ENCODE results near the gene XRCC5.
A peak's percentile ranks its signal among the peaks of the same experiment; 100 is the strongest.

Gene XRCC5

DNA sequence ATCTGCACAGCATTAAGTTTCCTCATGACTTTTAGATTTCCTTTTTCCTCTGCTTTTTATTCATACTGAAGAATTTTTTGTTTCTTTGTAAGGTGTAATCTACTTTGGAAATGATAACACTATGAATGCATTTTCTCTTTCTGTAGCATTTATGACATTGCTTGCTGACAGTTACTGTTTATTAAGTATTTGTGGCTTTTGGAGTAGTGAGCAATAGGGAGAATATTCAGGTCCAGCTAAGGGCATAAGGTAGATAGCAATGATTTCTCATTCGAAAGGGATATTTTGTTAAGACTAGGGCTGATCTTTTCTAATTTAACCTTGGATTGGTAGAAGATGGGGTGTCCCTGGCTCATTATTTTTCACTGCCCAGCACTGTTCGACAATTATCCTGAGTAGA is 80.3 kb downstream of the XRCC5 start:
- DNase-seq (ENCODE audit: insufficient read length, low spot score) (no peak), FAIRE-seq (no peak)
- TF ChIP-seq, protein P1, sequence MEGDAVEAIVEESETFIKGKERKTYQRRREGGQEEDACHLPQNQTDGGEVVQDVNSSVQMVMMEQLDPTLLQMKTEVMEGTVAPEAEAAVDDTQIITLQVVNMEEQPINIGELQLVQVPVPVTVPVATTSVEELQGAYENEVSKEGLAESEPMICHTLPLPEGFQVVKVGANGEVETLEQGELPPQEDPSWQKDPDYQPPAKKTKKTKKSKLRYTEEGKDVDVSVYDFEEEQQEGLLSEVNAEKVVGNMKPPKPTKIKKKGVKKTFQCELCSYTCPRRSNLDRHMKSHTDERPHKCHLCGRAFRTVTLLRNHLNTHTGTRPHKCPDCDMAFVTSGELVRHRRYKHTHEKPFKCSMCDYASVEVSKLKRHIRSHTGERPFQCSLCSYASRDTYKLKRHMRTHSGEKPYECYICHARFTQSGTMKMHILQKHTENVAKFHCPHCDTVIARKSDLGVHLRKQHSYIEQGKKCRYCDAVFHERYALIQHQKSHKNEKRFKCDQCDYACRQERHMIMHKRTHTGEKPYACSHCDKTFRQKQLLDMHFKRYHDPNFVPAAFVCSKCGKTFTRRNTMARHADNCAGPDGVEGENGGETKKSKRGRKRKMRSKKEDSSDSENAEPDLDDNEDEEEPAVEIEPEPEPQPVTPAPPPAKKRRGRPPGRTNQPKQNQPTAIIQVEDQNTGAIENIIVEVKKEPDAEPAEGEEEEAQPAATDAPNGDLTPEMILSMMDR (IDR thresholded peaks at IDR 0.05; ENCODE audit: insufficient read depth, missing control alignments), result no peak

DNA sequence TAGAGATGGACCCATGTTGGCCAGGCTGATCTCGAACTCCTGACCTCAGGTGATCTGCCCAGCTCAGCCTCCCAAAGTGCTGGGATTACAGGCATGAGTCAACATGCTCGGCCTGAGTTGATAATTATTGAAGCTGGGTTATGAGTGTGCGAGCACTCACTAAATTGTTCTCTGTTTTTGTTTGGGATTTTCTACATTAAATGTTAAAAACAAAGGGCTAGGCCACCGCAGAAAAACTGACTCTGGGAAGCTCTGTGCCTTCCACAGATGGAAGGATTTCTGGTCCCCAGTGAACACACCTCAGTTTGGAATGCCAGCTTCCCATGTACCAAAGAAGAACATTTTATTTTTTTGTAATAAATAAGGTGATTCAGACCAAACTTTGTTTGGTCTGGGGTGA is 83.0 kb downstream of the XRCC5 start:
- FAIRE-seq, result no peak

DNA sequence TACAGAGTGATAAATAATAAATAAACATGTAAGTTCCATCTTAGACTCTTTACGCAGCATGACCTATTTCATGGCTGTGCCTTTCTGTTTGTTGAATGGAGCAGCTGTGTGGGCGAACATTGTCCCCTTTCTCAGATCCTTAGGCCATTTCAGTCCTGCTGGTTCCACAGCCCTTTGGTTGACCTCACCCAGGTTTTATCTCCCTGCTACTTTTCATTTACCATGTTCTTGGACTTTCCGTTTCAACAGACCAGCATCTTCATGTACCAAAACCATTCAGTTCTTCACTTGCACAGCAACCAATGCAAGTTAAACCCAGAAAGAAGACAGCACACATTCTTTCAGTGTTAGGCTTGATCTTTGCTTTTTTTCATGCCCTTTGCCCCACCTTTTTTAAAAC is 83.8 kb downstream of the XRCC5 start:
- no peak for DNase-seq (ENCODE audit: insufficient read length, low spot score)
- FAIRE-seq, result no peak
- TF ChIP-seq, protein P1 (IDR thresholded peaks at IDR 0.05; ENCODE audit: insufficient read depth, missing control alignments), result no peak

More for the DNA sequence above, 83.0 kb downstream of the XRCC5 start:
- no peak for DNase-seq (ENCODE audit: insufficient read length, low spot score)
- TF ChIP-seq, protein P1 (IDR thresholded peaks at IDR 0.05; ENCODE audit: insufficient read depth, missing control alignments), result no peak

DNA sequence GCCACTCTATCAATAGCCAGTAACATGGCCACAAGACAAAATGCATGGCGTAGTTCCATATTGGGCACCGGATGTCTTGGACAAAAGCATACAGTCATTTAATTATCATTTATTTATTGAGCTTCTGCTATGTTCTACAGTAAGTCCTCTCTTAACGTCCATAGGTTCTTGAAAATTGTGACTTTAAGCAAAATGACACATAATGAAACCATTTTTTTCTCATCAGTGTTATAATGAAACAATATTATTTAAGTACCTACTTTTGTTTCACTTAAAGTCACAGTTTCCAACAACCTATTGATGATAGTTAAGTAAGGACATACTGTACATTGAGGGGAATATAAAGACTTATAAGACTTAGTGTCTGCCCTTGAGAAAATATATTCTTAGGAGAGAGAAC is 84.9 kb downstream of the XRCC5 start:
- TF ChIP-seq, protein P1 (IDR thresholded peaks at IDR 0.05; ENCODE audit: insufficient read depth, missing control alignments), result no peak
- DNase-seq (ENCODE audit: insufficient read length, low spot score), result no peak
- FAIRE-seq, result no peak

DNA sequence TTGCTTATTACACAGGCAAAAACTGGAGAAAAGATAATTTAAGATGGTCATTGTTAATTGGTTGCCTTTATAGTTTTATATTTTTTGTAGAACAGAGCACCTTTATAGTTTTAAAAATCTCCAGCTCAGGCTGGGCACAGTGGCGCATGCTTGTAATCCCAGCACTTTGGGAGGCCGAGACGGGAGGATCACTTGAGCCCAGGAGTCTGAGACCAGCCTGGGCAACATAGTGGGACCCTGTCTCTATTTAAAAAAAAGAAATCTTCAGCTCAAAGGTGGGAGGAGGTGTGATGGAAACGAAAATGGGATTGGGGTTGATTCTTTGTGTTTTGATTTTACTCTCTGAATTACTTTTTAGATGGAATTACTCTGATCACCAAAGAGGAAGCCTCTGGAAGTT is 85.4 kb downstream of the XRCC5 start:
- TF ChIP-seq, protein P1 (IDR thresholded peaks at IDR 0.05; ENCODE audit: insufficient read depth, missing control alignments), result no peak
- FAIRE-seq, result no peak
- no peak for DNase-seq (ENCODE audit: insufficient read length, low spot score)

DNA sequence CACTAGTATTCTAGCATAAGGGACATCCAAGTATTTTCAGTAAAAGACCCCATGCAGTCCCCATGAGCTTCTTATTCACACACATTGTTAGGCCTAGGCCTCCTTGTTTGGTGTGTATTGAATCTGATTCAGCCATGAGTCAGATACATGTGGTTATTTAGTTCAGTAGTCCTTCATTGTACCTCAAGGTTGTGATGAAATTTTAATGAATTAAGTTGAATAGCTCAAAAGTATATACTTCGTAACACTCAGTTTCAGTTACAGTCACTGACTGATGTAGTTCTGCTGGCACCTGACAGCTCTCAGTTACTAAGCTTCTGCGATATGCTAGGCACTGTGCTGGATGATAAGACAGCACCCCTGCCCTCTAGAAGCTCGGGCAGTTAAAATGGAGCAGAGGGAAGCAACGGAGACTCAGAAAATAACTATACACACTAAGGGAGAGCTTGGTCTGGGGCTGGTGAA is 86.4 kb downstream of the XRCC5 start:
- FAIRE-seq (no peak), DNase-seq (ENCODE audit: insufficient read length, low spot score) (no peak)
- TF ChIP-seq, protein P1 (IDR thresholded peaks at IDR 0.05; ENCODE audit: insufficient read depth, missing control alignments), result no peak

DNA sequence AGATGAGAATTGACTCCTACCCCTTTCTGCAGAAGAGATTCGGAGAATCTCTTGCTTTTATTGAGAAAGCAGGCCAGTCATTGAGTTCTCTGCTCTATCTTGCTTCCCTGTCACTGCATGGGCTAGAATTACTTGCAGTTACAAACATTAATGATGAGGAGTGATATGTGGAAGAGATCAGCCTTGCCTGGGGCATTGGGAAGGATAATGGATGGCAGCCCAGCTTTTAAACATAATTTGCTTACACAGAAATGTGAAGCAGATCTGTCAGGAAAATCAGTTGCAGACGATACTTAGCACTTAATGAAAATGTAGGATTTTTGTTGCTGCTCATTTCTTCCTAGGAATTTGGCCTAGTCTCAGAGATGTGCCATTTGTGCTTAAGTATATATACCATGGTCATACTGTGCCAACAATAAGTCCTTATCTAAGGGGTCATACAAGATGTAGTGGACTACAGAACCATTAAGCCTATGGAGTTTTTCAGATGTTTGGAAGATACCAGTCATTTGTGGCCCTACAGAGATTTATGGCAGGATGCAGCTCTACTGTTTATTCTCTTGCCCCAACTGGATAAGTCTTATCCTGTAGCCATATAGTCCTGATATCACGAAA is 92.7 kb downstream of the XRCC5 start:
- TF ChIP-seq, protein P1 (IDR thresholded peaks at IDR 0.05; ENCODE audit: insufficient read depth, missing control alignments), result no peak
- peak; percentile 11 for FAIRE-seq
- no peak for DNase-seq (ENCODE audit: insufficient read length, low spot score)

Data from D721Med (cell line).